Measurements from ENCODE around the gene OR51B4. TPM values are rescaled to one million over a fixed set of nuclear protein-coding genes. Genes with fewer than 3 reads are reported as not detected.

The OR51B4 gene
- total and polyA plus RNA-seq, 2 donors (not counting 1 experiment from before 2014, with no cell fraction given) = 0.17 TPM; not detected in 1

DNA sequence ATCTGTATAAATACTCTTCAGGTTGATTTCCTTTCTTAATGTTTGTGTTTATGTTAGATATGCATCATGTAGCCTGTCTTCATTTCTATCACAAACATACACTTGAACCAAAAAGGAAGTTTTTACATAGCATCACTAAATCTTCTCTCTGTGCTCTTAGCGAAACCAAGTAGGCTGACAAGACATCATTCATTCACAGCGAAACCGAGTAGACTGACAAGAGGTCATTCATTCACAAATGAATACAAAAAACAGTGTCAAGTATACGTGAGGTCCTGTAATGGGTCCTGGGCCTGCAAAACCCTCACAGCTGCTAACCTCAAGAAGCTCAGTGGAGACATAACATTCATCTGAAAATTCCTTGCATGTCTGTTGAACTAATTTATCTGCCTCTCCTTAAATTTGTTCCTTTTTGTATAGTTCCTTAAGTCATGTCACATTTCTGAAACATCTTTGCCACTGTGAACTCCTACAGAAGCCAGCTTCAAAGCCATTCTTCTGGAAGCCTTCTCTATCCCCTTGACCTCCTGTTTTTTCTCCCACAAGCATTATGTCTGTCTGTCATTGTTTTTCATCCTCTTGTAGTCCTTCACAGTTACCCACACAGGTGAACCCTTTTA, 22.2 kb downstream of the OR51B4 start:
- no peaks in the 10 kb centered on the region for H3K9me3 ChIP-seq (ENCODE audit: control insufficient read depth, insufficient read depth, low read depth, low read length)
- H3K4me1 ChIP-seq (ENCODE audit: control insufficient read depth, extremely low read depth, insufficient read depth, low read length) = peaks cover 15% of the 10 kb centered on the region
- H3K27ac ChIP-seq (ENCODE audit: insufficient read depth, low read length) = peak overlapping the region; percentile 59
- no peaks in the 10 kb centered on the region for H4K20me1 ChIP-seq (ENCODE audit: control insufficient read depth, extremely low read depth, insufficient read depth, low read length)
- no peaks in the 10 kb centered on the region for H3K36me3 ChIP-seq (ENCODE audit: control insufficient read depth, insufficient read depth, low read length)
- no peak for DNase-seq (ENCODE audit: low read depth in 2 of 2)
- H3K4me2 ChIP-seq (ENCODE audit: extremely low read depth, insufficient read depth, low read length) = no peak overlapping the region
- peak overlapping the region; percentile 30 for H2AFZ ChIP-seq (ENCODE audit: low read length)
- H3K9ac ChIP-seq (ENCODE audit: insufficient read depth, low read length) = no peak overlapping the region
- no peaks in the 10 kb centered on the region for H3K27me3 ChIP-seq (ENCODE audit: control insufficient read depth, insufficient read depth, low read length)
- TF ChIP-seq, protein P1, sequence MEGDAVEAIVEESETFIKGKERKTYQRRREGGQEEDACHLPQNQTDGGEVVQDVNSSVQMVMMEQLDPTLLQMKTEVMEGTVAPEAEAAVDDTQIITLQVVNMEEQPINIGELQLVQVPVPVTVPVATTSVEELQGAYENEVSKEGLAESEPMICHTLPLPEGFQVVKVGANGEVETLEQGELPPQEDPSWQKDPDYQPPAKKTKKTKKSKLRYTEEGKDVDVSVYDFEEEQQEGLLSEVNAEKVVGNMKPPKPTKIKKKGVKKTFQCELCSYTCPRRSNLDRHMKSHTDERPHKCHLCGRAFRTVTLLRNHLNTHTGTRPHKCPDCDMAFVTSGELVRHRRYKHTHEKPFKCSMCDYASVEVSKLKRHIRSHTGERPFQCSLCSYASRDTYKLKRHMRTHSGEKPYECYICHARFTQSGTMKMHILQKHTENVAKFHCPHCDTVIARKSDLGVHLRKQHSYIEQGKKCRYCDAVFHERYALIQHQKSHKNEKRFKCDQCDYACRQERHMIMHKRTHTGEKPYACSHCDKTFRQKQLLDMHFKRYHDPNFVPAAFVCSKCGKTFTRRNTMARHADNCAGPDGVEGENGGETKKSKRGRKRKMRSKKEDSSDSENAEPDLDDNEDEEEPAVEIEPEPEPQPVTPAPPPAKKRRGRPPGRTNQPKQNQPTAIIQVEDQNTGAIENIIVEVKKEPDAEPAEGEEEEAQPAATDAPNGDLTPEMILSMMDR (conservative IDR thresholded peaks at IDR 0.05 in 1 of 2, IDR thresholded peaks at IDR 0.05 in 1 of 2; ENCODE audit: low read depth in 1 of 2, low read length in 2 of 2) = no peak
- TF ChIP-seq EZH2 (IDR thresholded peaks at IDR 0.05; ENCODE audit: low read length, missing control alignments) = no peak
- no peaks in the 10 kb centered on the region for H3K79me2 ChIP-seq (ENCODE audit: control insufficient read depth, insufficient read depth, low read length)
- H3K4me3 ChIP-seq (replicated peaks in 1 of 4; ENCODE audit: control extremely low read depth in 1 of 4, insufficient read depth in 1 of 4, low read depth in 3 of 4, low read length in 4 of 4) = no peak overlapping the region

DNA sequence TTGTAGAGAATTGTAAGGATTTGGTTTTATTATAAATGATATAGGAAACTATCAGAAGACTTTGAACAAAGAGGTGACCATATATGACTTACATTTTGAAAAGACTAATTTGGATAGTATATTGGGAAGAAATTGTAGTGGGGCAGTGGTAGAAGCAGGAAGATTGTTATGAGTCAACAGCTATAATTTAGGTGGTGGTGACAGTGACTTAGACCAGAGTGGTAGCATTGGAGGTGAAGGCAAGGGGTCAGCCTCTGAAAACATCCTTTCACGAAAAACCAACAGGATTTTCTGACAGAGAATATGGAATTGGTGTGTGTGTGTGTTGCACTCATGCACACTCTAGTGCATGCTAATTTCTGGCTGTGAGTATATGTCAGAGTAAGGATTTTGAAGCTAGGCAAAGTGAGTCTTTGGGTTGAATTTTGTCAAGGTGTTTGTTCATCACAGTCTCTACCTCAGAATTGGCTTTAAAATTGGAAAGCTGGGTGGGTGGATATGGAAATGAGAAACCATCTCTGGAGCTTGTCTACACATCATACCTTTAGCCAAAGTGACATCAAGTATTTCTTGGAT, 23.9 kb downstream of the OR51B4 start:
- no peaks in the 10 kb centered on the region for H3K79me2 ChIP-seq (ENCODE audit: control insufficient read depth, insufficient read depth, low read length)
- H3K4me3 ChIP-seq (replicated peaks in 1 of 4; ENCODE audit: control extremely low read depth in 1 of 4, insufficient read depth in 1 of 4, low read depth in 3 of 4, low read length in 4 of 4) = no peak overlapping the region
- TF ChIP-seq, protein P1 (conservative IDR thresholded peaks at IDR 0.05 in 1 of 2, IDR thresholded peaks at IDR 0.05 in 1 of 2; ENCODE audit: low read depth in 1 of 2, low read length in 2 of 2) = no peak
- no peak for TF ChIP-seq EZH2 (IDR thresholded peaks at IDR 0.05; ENCODE audit: low read length, missing control alignments)
- H3K36me3 ChIP-seq (ENCODE audit: control insufficient read depth, insufficient read depth, low read length) = no peaks in the 10 kb centered on the region
- no peaks in the 10 kb centered on the region for H4K20me1 ChIP-seq (ENCODE audit: control insufficient read depth, extremely low read depth, insufficient read depth, low read length)
- no peak for DNase-seq (ENCODE audit: low read depth in 2 of 2)
- H3K27ac ChIP-seq (ENCODE audit: insufficient read depth, low read length) = no peak overlapping the region
- peaks cover 17% of the 10 kb centered on the region for H3K4me1 ChIP-seq (ENCODE audit: control insufficient read depth, extremely low read depth, insufficient read depth, low read length)
- H3K27me3 ChIP-seq (ENCODE audit: control insufficient read depth, insufficient read depth, low read length) = no peaks in the 10 kb centered on the region
- no peaks in the 10 kb centered on the region for H3K9me3 ChIP-seq (ENCODE audit: control insufficient read depth, insufficient read depth, low read depth, low read length)
- H3K4me2 ChIP-seq (ENCODE audit: extremely low read depth, insufficient read depth, low read length) = no peak overlapping the region
- H2AFZ ChIP-seq (ENCODE audit: low read length) = no peak overlapping the region
- no peak overlapping the region for H3K9ac ChIP-seq (ENCODE audit: insufficient read depth, low read length)

DNA sequence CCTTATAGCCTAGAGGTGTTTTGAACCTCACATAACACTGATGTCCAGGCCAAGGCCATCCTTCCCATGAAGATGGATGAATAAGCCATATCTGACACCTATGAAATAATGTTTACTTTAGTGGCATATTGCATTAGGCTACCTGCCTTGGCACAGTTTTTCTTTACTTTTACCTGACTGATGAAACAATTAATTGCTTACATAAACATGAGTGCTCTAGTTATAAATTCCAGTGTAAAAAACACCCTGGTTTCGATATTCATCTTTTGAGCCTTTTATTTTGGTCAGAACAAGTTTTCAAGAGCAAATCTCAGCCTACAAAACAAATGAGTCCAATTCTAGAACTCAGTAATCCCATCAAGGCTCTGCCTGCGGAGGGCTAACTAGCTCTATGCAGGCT, 25.0 kb downstream of the OR51B4 start:
- Histone ChIP-seq H3K4me2 (ENCODE audit: extremely low read depth, insufficient read depth, low read length) (no peak overlapping the region), H3K27me3 (ENCODE audit: control insufficient read depth, insufficient read depth, low read length) (no peaks in the 10 kb centered on the region), H3K4me1 (ENCODE audit: control insufficient read depth, extremely low read depth, insufficient read depth, low read length) (peaks cover 17% of the 10 kb centered on the region), H3K9me3 (ENCODE audit: control insufficient read depth, insufficient read depth, low read depth, low read length) (no peaks in the 10 kb centered on the region), H3K4me3 (replicated peaks in 1 of 4; ENCODE audit: control extremely low read depth in 1 of 4, insufficient read depth in 1 of 4, low read depth in 3 of 4, low read length in 4 of 4) (no peak overlapping the region), H4K20me1 (ENCODE audit: control insufficient read depth, extremely low read depth, insufficient read depth, low read length) (no peaks in the 10 kb centered on the region), H3K36me3 (ENCODE audit: control insufficient read depth, insufficient read depth, low read length) (no peaks in the 10 kb centered on the region), H2AFZ (ENCODE audit: low read length) (no peak overlapping the region), H3K9ac (ENCODE audit: insufficient read depth, low read length) (no peak overlapping the region), H3K27ac (ENCODE audit: insufficient read depth, low read length) (no peak overlapping the region), H3K79me2 (ENCODE audit: control insufficient read depth, insufficient read depth, low read length) (no peaks in the 10 kb centered on the region)
- no peak for DNase-seq (ENCODE audit: low read depth in 2 of 2)
- TF ChIP-seq, protein P1 (conservative IDR thresholded peaks at IDR 0.05 in 1 of 2, IDR thresholded peaks at IDR 0.05 in 1 of 2; ENCODE audit: low read depth in 1 of 2, low read length in 2 of 2) = no peak
- no peak for TF ChIP-seq EZH2 (IDR thresholded peaks at IDR 0.05; ENCODE audit: low read length, missing control alignments)

All from fibroblast of lung (primary cell).